Stimulated activated CD8-positive, alpha-beta memory T cell treated with anti-CD3 and anti-CD28 coated beads, Interleukin-4, amount 100 ng/mL, for 4 hours (primary cell): ENCODE results near the gene USP8.
"Not testable (repeated sequence)": the region's sequence is repeated elsewhere in the genome, so short reads cannot be mapped to it uniquely, and the experiment has no call there.

ENCODE experiments used
- DNase-seq, 2 donors: peaks; one replicate each; pipeline ENCODE4 v3.0.0-alpha.2; 2020; ENCODE audit warnings: low read depth in 2 of 2, low spot score in 1 of 2

The USP8 gene

GRCh38 chr15:50424066-50424890 lies at the start of gene USP8:
Gene USP8, plus strand, starts transcription at chr15:50424405. Its CDS starts 14,669 bp downstream, at chr15:50439074.
- peak; percentile 79 to 87 for DNase-seq

GRCh38 chr15:50377867-50378751 lies 46.1 kb upstream of the USP8 start:
- no peak for DNase-seq

GRCh38 chr15:50378776-50379175 lies 45.4 kb upstream of the USP8 start:
- DNase-seq, result no peak

- DNase-seq, result not testable (repeated sequence)
Measured at GRCh38 chr15:50379413-50379812, 44.8 kb upstream of the USP8 start.

- no peak for DNase-seq
Measured at GRCh38 chr15:50380089-50380488, 44.1 kb upstream of the USP8 start.

- no peak for DNase-seq
Measured at GRCh38 chr15:50381438-50381837, 42.8 kb upstream of the USP8 start.

GRCh38 chr15:50382408-50382807 lies 41.8 kb upstream of the USP8 start:
- DNase-seq, result not testable (repeated sequence)

- DNase-seq, result no peak
Measured at GRCh38 chr15:50390554-50391264, 33.5 kb upstream of the USP8 start.

GRCh38 chr15:50391561-50391960 lies 32.6 kb upstream of the USP8 start:
- not testable (repeated sequence) for DNase-seq

- no peak for DNase-seq
Measured at GRCh38 chr15:50411870-50412269, 12.3 kb upstream of the USP8 start.

- no peak for DNase-seq
Measured at GRCh38 chr15:50414624-50415023, 9.6 kb upstream of the USP8 start.

GRCh38 chr15:50415752-50416404 lies 8.3 kb upstream of the USP8 start:
- DNase-seq, result no peak

- DNase-seq, result no peak
Measured at GRCh38 chr15:50416890-50417289, 7.3 kb upstream of the USP8 start.

- DNase-seq, result no peak
Measured at GRCh38 chr15:50418041-50418583, 6.1 kb upstream of the USP8 start.

- no peak for DNase-seq
Measured at GRCh38 chr15:50425219-50425618, 1.0 kb downstream of the USP8 start.

GRCh38 chr15:50425678-50426246 lies 1.6 kb downstream of the USP8 start:
- not testable (repeated sequence) for DNase-seq

GRCh38 chr15:50426428-50426827 lies 2.2 kb downstream of the USP8 start:
- no peak for DNase-seq

- no peak for DNase-seq
Measured at GRCh38 chr15:50431204-50431603, 7.0 kb downstream of the USP8 start.

GRCh38 chr15:50432230-50432629 lies 8.0 kb downstream of the USP8 start:
- DNase-seq, result no peak

GRCh38 chr15:50435772-50436171 lies 11.6 kb downstream of the USP8 start:
- DNase-seq, result no peak
